Body of pancreas (tissue), 4 donors: ENCODE results near the gene MCCC1. TPM values are rescaled to one million over a fixed set of nuclear protein-coding genes. Genes with fewer than 3 reads are reported as not detected.

Experiments
- ATAC-seq: fragments of 150-250 bp; one replicate; pipeline ENCODE4 v1.9.1; 2016
- DNase-seq, 4 donors: peaks; one replicate each; pipeline ENCODE4 v3.0.0-alpha.2; 2019
- H3K27ac ChIP-seq, 4 donors: fragments of 200-600 bp; sonication (generic); 1 replicate in 3 of 4; 2 replicates in 1 of 4; pipeline versions ENCODE4 v1.5.1 to v1.6.1; 2016 to 2019; ENCODE audit warnings: mild to moderate bottlenecking in 1 of 4, mixed read lengths in 1 of 4, moderate library complexity in 1 of 4
- H3K27me3 ChIP-seq, 2 donors: fragments of 200-600 bp; sonication (generic); one replicate each; pipeline ENCODE4 v1.6.0; 2016; ENCODE audit warnings: mild to moderate bottlenecking in 1 of 2
- H3K36me3 ChIP-seq, 2 donors: fragments of 200-600 bp; sonication (generic); replicated peaks in 1 of 2; 2 replicates each; pipeline ENCODE4 v1.5.1; 2016; ENCODE audit warnings: low read depth in 2 of 2; ENCODE audit not compliant: insufficient read depth in 1 of 2
- H3K4me1 ChIP-seq: fragments of 200-600 bp; sonication (generic); one replicate; pipeline ENCODE4 v1.6.0; 2016
- H3K4me3 ChIP-seq, 2 donors: fragments of 200-600 bp; sonication (generic); 1 replicate in 1 of 2; 2 replicates in 1 of 2; pipeline ENCODE4 v1.5.1; 2016 to 2019
- H3K9me3 ChIP-seq, 3 donors: fragments of 200-600 bp; sonication (generic); 1 replicate in 2 of 3; 2 replicates in 1 of 3; pipeline ENCODE4 v1.5.1; 2016
- POLR2A ChIP-seq, 3 donors: fragments of 450-650 bp; IDR thresholded peaks; one replicate each; pipeline ENCODE4 v1.6.1; 2016; ENCODE audit warnings: antibody characterized with exemption in 3 of 3, mild to moderate bottlenecking in 2 of 3
- WGBS, 2 donors: methylation state at CpG; one replicate each; pipeline ENCODE4 v1.1.5; 2017; 5-methylcytosine and 5-hydroxymethylcytosine counted together
- intact Hi-C: fragments of 100-400 bp; cut with DNase I; formaldehyde crosslinking; loops from one replicate; pipeline ENCODE4 v1.15.1; 2023
- total RNA-seq, 2 donors: library from RNA; depleted of rRNA; stranded (reverse); fragments of >200 nt; gene quantifications; one replicate each; pipeline ENCODE4 v1.1.0, GENCODE V29; 2016
- TF ChIP-seq, protein P1 (sequence below), 7 experiments: fragments of 450-650 bp in 4 of 7; fragments of 200-600 bp in 3 of 7; sonication (generic) in 3 of 7; IDR thresholded peaks; one replicate each; pipeline ENCODE4 v1.5.1; 2016 to 2019; ENCODE audit warnings: antibody characterized with exemption in 7 of 7

Gene MCCC1
- total RNA-seq, 2 donors from 2014 or later: 50.8 to 63.9 TPM

DNA sequence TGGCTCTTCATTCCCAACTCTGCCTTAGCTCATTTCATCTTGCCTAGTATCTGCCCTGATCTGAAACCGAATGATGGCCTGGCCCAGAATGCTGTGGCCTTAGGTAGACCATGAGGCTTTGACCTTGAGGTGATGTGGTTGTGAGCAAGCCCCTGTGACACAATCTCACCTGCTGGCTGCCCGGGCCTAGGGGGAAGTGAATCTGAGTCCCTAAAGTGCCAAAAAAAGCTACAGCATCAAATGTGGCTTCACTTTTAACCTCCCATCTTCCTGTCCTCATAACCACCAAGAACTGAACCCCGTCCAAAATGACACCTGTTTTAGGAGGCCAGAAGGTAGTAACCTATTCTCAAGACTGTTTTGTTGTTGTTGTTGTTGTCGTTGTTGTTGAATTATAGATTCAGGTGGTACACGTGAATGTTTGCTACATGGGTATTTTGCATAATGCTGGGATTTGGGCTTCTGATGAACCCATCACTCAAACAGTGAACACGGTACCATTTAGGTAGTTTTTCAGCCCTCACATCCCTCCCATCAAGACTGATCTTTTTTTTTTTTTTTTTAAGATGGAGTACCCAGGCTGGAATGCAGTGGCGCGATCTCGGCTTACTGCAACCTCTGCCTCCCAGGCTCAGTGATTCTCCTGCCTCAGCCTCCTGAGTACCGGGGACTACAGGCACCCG lies 54.6 kb downstream of the MCCC1 start:
- Histone ChIP-seq H3K27ac (no peak overlapping the region), H3K4me3 (no peak overlapping the region), H3K36me3 (peaks cover 6 to 15% of the 10 kb centered on the region in 2 donors), H3K4me1 (peaks cover 24% of the 10 kb centered on the region), H3K27me3 (no peaks in the 10 kb centered on the region), H3K9me3 (no peaks in the 10 kb centered on the region)
- 82% methylated on average over 11 of the region's 11 CpGs for WGBS, 2 donors
- DNase-seq (no peak), ATAC-seq (no peak)
- TF ChIP-seq, protein P1, sequence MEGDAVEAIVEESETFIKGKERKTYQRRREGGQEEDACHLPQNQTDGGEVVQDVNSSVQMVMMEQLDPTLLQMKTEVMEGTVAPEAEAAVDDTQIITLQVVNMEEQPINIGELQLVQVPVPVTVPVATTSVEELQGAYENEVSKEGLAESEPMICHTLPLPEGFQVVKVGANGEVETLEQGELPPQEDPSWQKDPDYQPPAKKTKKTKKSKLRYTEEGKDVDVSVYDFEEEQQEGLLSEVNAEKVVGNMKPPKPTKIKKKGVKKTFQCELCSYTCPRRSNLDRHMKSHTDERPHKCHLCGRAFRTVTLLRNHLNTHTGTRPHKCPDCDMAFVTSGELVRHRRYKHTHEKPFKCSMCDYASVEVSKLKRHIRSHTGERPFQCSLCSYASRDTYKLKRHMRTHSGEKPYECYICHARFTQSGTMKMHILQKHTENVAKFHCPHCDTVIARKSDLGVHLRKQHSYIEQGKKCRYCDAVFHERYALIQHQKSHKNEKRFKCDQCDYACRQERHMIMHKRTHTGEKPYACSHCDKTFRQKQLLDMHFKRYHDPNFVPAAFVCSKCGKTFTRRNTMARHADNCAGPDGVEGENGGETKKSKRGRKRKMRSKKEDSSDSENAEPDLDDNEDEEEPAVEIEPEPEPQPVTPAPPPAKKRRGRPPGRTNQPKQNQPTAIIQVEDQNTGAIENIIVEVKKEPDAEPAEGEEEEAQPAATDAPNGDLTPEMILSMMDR (IDR thresholded peaks at IDR 0.05): no peak
- TF ChIP-seq POLR2A (IDR thresholded peaks at IDR 0.05): no peak
- intact Hi-C loops: no loop called here

DNA sequence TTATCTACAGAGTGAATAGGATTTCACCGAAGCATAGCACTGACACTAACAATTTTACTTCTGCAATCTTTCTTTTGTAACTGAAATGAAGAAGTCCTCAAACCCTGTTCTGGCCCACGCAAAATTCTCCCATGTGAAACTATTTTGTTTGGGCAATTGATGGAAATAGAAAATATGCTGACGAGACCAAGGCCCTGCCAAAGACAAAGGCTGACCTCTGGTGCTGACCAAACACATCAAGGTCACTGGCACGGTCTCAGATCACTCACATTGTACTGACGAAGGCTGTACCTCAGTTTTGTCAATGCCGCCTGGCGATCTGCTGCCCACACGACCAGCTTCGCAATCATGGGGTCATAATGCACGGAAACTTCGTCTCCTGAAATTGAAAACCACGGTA lies 60.5 kb downstream of the MCCC1 start:
- Histone ChIP-seq H3K9me3 (no peaks in the 10 kb centered on the region), H3K27me3 (no peaks in the 10 kb centered on the region), H3K4me3 (no peak overlapping the region), H3K36me3 (peaks cover 4 to 17% of the 10 kb centered on the region in 2 donors), H3K4me1 (peaks cover 26% of the 10 kb centered on the region), H3K27ac (peak overlapping the region in 3 of 4 donors; percentile 46 to 61 (median 46))
- TF ChIP-seq, protein P1 (IDR thresholded peaks at IDR 0.05): no peak
- no peak for TF ChIP-seq POLR2A (IDR thresholded peaks at IDR 0.05)
- peak; percentile 45 for ATAC-seq
- DNase-seq: peak in 1 of 4 donors; percentile 16
- intact Hi-C loops: no loop called here
- WGBS, 2 donors: 51 to 58% methylated on average over 12 of the region's 12 CpGs

DNA sequence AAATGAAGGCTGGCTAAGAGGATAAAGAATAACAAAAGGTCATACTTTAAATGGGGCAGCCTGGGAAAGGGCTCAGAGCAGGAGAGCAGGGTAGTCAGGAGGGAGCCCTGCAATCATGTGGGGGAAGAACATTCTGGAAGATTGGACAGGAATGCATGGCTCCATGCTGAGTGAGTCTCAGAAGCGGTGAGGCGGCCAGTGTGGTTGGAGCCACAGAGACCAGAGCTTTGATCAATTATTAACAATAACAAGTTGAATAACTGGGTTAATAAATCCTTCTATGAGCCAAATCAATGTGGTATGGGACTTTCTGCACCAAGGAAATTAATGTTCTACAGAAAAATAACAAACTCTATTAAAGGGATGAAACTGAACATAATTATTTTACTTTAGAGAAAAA lies 61.1 kb downstream of the MCCC1 start:
- no peak for TF ChIP-seq POLR2A (IDR thresholded peaks at IDR 0.05)
- TF ChIP-seq, protein P1 (IDR thresholded peaks at IDR 0.05): no peak
- Histone ChIP-seq H3K4me3 (no peak overlapping the region), H3K9me3 (no peaks in the 10 kb centered on the region), H3K27me3 (no peaks in the 10 kb centered on the region), H3K27ac (peak overlapping the region in 3 of 4 donors; percentile 9 to 46 (median 46)), H3K4me1 (peaks cover 26% of the 10 kb centered on the region), H3K36me3 (peaks cover 4 to 18% of the 10 kb centered on the region in 2 donors)
- peak in 3 of 4 donors; percentile 13 to 28 (median 26) for DNase-seq
- ATAC-seq: peak; percentile 87
- WGBS, 2 donors: 70 to 86% methylated on average over 2 of the region's 2 CpGs
- intact Hi-C loops: no loop called here

DNA sequence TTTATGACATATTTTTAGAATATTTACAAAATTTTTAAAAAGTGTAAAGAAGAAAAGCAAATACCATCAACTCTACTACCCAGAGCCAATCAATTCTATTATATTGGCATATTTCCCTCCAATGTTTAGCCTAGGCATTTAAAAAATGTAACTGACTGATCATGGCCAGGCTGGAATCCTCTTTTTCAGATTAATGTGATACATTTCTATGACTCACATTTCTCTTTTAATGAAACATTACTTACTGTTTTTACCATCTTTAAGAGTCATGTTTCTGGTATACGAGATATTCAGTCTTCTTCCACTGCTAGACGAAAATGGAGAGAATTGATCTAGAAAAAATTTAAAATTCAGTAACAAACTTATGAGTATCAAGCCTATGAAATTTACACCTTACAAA lies 65.5 kb downstream of the MCCC1 start:
- no peaks in the 10 kb centered on the region for H3K27me3 ChIP-seq
- H3K36me3 ChIP-seq: peaks cover 0 to 32% of the 10 kb centered on the region in 2 donors
- H3K27ac ChIP-seq: no peak overlapping the region
- 89 to 92% methylated on average over 2 of the region's 2 CpGs for WGBS, 2 donors
- intact Hi-C loops: no loop called here
- no peak overlapping the region for H3K4me3 ChIP-seq
- H3K4me1 ChIP-seq: peaks cover 2% of the 10 kb centered on the region
- ATAC-seq (no peak), DNase-seq (no peak)
- no peak for TF ChIP-seq POLR2A (IDR thresholded peaks at IDR 0.05)
- TF ChIP-seq, protein P1 (IDR thresholded peaks at IDR 0.05): no peak
- no peaks in the 10 kb centered on the region for H3K9me3 ChIP-seq
